ENCODE data around the gene PBXIP1. TPM values are rescaled to one million over a fixed set of nuclear protein-coding genes. Genes with fewer than 3 reads are reported as not detected.

PBXIP1 gene
- total and polyA plus RNA-seq, 10 of the 15 experiments (the other 5 are each of a cell fraction or from before 2014, with no cell fraction given): 0.63 to 25.6 (median 15.4) TPM

- no peak for TF ChIP-seq HSF1 (IDR thresholded peaks at IDR 0.05; ENCODE audit: low read depth, low read length)
- TF ChIP-seq CHD2 (IDR thresholded peaks at IDR 0.05; ENCODE audit: borderline replicate concordance, low read depth, low read length): peak; percentile 87
- TF ChIP-seq ZNF274 (IDR thresholded peaks at IDR 0.05; ENCODE audit: insufficient read depth, insufficient read length): no peak
- no peak for TF ChIP-seq PAX8 (IDR thresholded peaks at IDR 0.05)
These were observed 46.0 kb upstream of the PBXIP1 start (continued) for GRCh38 chr1:155001675-155002463.

GRCh38 chr1:155001425-155001674 is 45.5 kb upstream of the PBXIP1 start:
- ChIA-PET CTCF (interaction anchor here (0.7 to 11.0 kb wide), 6 partner anchors 16 to 135 kb away, joined by 3 to 226 read pairs (median 3); partner anchors contain the start of genes CKS1B, FLAD1 and SHC1), POLR2A (interaction anchor here (1.0 to 3.4 kb wide), 3 partner anchors 17 to 50 kb away, joined by 4 to 36 read pairs (median 4); partner anchors contain the start of genes ADAM15, CKS1B and SHC1), RAD21 (ENCODE audit: unreplicated experiment) (interaction anchor here (0.8 to 1.3 kb wide), 3 partner anchors 28 to 84 kb away, joined by 3 to 6 read pairs (median 5); no protein-coding TSS in a partner anchor), SMC1A (ENCODE audit: uncharacterized antibody, unreplicated experiment) (interaction anchor here (0.8 to 0.9 kb wide), 4 partner anchors 25 to 60 kb away, joined by 3 to 4 read pairs (median 3); no protein-coding TSS in a partner anchor)
- Histone ChIP-seq H3K4me2 (ENCODE audit: control insufficient read depth, insufficient read depth) (peak overlapping the region; percentile 36), H3K79me2 (ENCODE audit: control insufficient read depth, insufficient read depth, low read length) (peaks cover 40% of the 10 kb centered on the region), H3K9me3 (replicated peaks; ENCODE audit: control insufficient read depth, insufficient read depth, low read length) (no peaks in the 10 kb centered on the region), H2AFZ (ENCODE audit: control insufficient read depth, low read depth, low read length) (peak overlapping the region; percentile 79), H3K36me3 (ENCODE audit: control insufficient read depth in 2 of 2, insufficient read depth in 2 of 2, low read length in 1 of 2) (no peaks in the 10 kb centered on the region; a peak in 1 of 4 replicates), H4K20me1 (ENCODE audit: control insufficient read depth, insufficient read depth) (no peaks in the 10 kb centered on the region), H3K9ac (ENCODE audit: control insufficient read depth, insufficient read depth, low read length) (peak overlapping the region; percentile 66; the same call in 1 of the 2 replicates), H3K4me1 (ENCODE audit: control insufficient read depth, insufficient read depth, low read length) (peaks cover 33% of the 10 kb centered on the region), H3K4me3 (peak overlapping the region; percentile 98), H3K27ac (ENCODE audit: control insufficient read depth, insufficient read depth) (peak overlapping the region; percentile 79), H3K27me3 (replicated peaks in 1 of 2; ENCODE audit: control insufficient read depth in 2 of 2, insufficient read depth in 2 of 2, low read length in 1 of 2) (no peaks in the 10 kb centered on the region)
- intact Hi-C loops (cut with micrococcal nuclease; ENCODE audit: unreplicated experiment) (loop anchor here (2.0 to 5.0 kb wide), 2 partner anchors 39 to 65 kb away; partner anchors contain the start of genes PMVK and PYGO2), in situ Hi-C loops (cut with MboI) (no loop called here)
- ATAC-seq: no peak
- BruUV-seq (replicated peaks): no TSS peak
- TF ChIP-seq BHLHE40 (IDR thresholded peaks at IDR 0.05; ENCODE audit: borderline replicate concordance in 1 of 2, low read depth in 2 of 2, low read length in 1 of 2) (no peak), ZZZ3 (IDR thresholded peaks at IDR 0.05; ENCODE audit: control insufficient read depth, insufficient read length, low read depth) (no peak), SMC3 (IDR thresholded peaks at IDR 0.05; ENCODE audit: borderline replicate concordance, low read length) (no peak), NR2F1 (conservative IDR thresholded peaks at IDR 0.05) (no peak), CHD1 (IDR thresholded peaks at IDR 0.05; ENCODE audit: low read depth, low read length) (no peak), ZNF622 (IDR thresholded peaks at IDR 0.05) (no peak), E2F4 (IDR thresholded peaks at IDR 0.05; ENCODE audit: low read depth, low read length) (no peak), FOS (IDR thresholded peaks at IDR 0.05; ENCODE audit: borderline replicate concordance, extremely low read depth, insufficient read length) (no peak), HDGF (IDR thresholded peaks at IDR 0.05) (no peak), CBX5 (IDR thresholded peaks at IDR 0.05; ENCODE audit: low read depth) (no peak), PAX8 (IDR thresholded peaks at IDR 0.05) (no peak), SMAD5 (IDR thresholded peaks at IDR 0.05; ENCODE audit: low read depth) (no peak), NRF1 (conservative IDR thresholded peaks at IDR 0.05; ENCODE audit: low read depth, low read length) (no peak), SP1 (IDR thresholded peaks at IDR 0.05; ENCODE audit: low read depth, low read length) (no peak), HSF1 (IDR thresholded peaks at IDR 0.05; ENCODE audit: low read depth, low read length) (no peak)
- WGBS (ENCODE audit: insufficient coverage, insufficient replicate concordance, low lambda C conversion rate, missing lambda C conversion rate): 2% methylated on average over 11 of the region's 11 CpGs
- FAIRE-seq: peak; percentile 49
- DNase-seq (ENCODE audit: low read depth, low spot score): peak; percentile 28
